GM12873 (cell line): ENCODE measurements around the gene MRGPRG.

Experiments
- TF ChIP-seq, protein P1 (sequence below): IDR thresholded peaks from 2 replicates; pipeline ENCODE4 v1.5.1; 2012; ENCODE audit warnings: low read depth, mild to moderate bottlenecking, moderate library complexity, low read length, control low read depth; ENCODE audit not compliant: insufficient read depth; ENCODE audit errors: missing control alignments

The MRGPRG gene

DNA sequence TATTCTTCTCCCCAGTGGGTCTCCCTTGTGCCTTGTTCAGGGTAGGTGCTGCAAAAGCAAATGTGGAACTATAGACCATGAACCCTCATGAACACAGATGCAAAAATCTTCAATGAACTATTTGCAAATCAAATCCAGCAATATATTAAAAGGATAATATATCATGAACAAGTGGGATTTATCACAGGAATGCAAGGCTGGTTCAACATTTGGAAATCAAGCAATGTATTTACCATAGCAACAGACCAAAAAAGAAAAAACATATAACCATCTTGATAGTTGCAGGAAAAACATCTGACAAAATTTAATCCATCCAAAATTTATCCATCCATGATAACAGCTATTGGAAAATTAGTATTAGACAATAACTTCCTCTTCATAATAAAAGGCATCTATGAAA is 42.1 kb downstream of the MRGPRG start:
- TF ChIP-seq, protein P1, sequence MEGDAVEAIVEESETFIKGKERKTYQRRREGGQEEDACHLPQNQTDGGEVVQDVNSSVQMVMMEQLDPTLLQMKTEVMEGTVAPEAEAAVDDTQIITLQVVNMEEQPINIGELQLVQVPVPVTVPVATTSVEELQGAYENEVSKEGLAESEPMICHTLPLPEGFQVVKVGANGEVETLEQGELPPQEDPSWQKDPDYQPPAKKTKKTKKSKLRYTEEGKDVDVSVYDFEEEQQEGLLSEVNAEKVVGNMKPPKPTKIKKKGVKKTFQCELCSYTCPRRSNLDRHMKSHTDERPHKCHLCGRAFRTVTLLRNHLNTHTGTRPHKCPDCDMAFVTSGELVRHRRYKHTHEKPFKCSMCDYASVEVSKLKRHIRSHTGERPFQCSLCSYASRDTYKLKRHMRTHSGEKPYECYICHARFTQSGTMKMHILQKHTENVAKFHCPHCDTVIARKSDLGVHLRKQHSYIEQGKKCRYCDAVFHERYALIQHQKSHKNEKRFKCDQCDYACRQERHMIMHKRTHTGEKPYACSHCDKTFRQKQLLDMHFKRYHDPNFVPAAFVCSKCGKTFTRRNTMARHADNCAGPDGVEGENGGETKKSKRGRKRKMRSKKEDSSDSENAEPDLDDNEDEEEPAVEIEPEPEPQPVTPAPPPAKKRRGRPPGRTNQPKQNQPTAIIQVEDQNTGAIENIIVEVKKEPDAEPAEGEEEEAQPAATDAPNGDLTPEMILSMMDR: no peak

DNA sequence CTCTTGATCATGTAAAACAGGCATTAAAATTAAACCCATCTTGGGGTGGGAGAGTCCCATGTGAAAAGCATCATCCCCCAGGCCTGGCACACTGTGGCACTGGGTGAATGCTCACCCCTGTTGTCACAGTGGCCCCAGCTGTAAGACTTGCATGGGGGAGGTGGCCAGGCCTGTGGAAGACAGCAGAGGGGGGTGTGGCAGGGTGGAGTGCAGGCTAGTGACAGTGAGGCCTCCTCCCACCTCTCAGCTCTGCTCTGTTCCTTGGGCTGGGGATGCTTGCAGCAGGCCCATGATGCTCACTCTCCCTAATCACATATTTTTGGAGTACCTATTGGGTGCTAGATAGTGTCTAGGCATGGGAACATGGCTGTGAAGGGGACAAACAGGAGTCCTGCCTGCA is 43.4 kb downstream of the MRGPRG start:
- TF ChIP-seq, protein P1: no peak

DNA sequence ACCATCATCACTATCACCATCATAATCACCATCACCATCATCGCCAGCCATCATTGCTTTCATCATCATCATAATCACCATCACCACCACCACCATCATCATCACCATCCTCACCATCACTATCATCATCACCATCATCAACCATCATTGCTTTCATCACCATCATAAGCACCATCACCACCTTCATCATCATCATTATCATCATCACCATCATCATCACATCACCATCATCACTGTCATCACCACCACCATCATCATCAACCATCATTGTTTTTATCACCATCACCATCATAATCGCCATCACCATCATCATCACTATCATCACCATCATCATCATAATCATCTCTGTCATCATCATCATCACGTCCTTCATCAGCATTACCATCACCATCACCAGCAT is 44.2 kb downstream of the MRGPRG start:
- TF ChIP-seq, protein P1: no peak

DNA sequence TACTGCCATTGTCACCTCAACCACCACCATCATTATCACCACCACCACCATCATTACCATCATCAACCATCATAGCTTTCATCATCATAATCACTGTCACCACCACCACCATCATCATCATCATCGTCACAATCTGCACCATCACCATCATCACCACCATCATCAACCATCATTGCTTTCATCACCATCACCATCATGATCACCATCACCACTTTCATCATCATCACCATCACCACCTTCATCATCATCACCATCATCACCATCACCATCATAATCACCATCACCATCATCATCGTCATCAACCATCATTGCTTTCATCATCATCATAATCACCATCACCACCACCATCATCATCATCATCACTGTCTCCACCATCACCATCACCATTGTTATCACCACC is 44.8 kb downstream of the MRGPRG start:
- TF ChIP-seq, protein P1: no peak

DNA sequence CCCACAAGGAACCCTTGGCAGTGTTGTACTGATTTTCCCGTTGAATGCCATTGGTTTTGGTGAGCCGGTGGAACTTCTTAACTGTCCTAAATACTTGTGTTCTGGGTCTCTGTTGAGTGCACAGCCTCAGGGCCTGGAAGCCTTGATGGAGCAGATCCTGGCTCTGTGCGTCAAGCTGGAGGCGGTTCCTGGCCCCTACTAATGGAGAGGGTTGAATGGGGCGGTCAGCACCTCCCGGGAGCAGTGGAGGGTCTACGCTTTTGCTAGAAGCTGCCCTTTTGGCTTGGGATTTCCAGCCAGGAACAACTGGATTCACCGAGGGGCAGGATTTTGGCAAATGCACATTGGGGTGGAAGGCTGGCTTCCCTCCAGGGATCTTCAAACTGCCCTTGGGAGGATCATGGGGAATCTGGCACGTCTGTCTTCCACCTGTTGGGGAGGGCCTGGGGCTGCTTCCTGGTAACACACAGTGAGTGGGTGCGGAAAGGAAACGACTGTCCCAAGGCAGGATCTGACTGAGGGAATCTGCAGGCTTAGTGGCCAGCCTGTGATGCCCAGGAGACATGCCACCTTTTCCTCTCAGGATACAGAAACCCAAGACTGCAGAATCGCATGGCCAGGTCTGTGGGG is 46.6 kb downstream of the MRGPRG start:
- TF ChIP-seq, protein P1: no peak

DNA sequence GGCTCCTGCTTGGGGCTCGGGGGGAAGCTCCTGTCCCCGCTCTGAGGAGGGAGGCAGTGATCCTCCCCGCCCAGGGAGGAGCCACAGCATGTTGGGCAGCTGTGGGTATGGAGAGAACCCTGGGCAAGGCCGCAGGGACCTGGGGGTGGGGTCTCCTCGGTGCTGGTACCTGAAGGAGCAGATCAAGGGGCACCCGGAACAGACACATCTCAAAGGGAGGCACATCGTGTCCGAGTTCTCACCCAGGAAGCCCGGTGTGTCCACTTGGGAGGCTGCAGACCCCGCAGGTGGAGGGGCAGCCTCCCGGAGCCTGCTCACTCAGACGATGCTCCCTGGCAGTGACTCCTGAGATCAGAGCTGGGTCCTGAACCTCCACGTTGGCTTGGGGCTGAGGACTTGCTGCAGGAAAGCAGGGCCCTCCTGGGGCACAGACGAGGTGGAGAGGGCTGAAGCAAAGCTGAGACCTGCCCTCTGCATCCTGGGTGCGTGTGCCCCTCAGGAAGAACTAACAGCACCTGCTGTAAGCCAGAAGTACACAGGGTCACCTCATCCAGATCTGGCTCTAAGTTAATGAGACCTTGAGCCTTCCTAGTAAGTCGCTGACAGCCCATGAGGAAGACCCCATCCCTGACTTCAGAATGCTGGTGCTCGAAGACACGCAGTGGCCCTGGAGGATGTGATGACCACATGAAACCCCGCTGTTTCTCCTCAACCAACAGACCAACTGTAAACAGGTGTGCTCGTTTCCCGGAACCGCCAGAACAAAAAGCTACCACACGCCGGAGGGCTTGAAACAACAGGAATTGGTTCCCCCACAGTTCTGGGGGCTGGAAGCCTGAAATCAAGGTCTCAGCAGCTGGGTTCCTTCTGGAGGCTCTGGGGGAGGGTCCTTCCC is 47.6 kb downstream of the MRGPRG start:
- TF ChIP-seq, protein P1: no peak

DNA sequence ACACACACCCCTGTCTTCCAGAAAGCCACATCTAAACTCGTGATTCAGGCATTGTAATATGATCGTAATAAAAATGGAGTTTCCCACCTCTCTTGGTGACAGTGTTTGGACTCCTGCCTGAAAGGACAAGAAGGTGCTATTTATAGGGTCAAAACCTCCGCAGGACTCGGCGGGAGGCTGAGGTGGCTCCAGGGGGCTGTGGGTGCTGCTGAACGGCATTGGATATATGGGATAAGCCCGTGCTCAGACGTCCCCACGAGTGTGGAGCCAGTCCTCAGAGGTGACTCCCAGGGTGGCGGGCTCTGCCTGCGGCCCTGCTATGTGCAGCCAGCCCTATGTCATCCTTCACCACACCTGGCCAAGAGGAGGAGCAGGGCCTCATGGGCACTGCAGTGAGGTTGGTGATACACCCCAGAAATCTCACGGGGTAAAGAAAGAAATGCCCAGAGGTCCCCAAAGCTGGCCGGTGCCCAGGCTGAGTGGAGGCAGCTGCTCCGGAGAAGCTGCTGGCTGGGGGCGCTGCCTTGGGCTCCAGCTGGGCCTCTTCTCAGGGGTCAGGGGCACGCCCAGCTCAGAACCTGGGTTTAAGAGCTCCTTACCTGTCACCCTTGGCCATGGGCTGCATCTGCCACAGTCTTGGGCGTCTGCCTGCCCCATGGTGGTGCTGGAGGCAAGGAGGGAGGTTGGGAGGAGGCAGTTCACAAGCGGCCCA is 48.4 kb downstream of the MRGPRG start:
- TF ChIP-seq, protein P1: no peak
